Measurements from ENCODE around the gene ALOX5AP.

Gene ALOX5AP

GRCh38 chr13:30770929-30771328, 35.6 kb downstream of the ALOX5AP start:
- no peak for DNase-seq

- no peak for DNase-seq
Observed at GRCh38 chr13:30773561-30773960, 38.2 kb downstream of the ALOX5AP start.

GRCh38 chr13:30774214-30774730, 38.9 kb downstream of the ALOX5AP start:
- DNase-seq, result peak in 1 of 6 experiments; percentile 6

DNA sequence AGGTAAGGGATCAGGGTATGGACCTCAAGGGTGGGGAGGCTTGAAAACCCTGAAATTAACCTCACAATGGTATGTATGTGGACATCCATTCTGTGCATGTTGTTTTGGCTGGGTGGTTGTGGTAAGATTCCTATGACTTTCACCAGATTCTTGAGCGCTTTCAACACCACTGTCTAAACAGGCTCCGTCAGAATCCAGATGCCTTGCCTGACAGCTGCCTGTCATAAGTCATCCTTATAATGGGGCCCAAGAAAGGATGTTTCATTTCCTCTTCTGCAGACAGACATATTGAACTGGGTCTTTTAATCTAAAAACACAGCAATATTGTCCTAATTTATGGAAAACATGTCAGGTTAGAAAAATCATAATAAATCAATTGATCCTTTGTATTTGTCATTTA, 41.3 kb downstream of the ALOX5AP start:
- no peak for DNase-seq

DNA sequence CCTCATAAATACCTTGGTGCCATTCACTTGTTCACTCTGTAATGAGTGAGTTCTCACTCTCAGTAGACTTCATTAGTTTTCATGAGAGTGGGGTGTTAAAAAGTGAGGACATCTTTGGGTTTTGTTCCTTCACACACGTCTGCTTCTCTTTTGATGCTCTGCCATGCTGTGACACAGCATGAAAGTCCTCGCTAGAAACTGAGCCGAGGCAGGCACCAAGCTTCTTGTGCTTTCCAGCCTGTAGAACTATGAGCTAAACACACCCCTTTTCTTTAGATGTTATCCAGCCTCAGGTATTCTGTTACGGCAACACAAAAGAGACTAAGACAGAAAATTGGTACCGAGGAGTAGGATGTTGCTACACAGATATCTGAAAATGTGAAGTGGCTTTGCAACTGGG, 43.7 kb downstream of the ALOX5AP start:
- DNase-seq, result no peak

DNA sequence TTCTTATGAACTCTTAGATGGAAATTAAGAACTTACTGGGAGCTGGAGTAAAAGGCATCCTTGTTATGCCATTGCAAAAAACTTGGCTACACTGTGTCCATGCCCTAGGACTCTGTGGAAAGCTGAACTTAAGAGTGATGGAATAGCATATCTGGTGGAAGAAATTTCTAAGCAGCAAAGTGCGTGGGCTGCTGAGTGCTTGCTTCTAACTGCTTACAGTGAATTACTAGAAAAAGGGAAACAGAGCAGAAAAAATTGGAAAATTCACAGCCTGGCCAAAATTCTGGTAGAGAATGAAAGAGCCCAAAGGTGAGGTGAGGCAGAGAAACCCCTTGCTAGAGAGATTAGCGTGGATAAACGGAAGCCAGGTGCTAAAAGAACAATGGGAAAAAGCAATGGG, 44.3 kb downstream of the ALOX5AP start:
- no peak for DNase-seq

GRCh38 chr13:30780338-30780981, 45.1 kb downstream of the ALOX5AP start:
- DNase-seq, result no peak

GRCh38 chr13:30785191-30785850, 50.0 kb downstream of the ALOX5AP start:
- DNase-seq, result no peak

GRCh38 chr13:30786648-30787047, 51.3 kb downstream of the ALOX5AP start:
- no peak for DNase-seq

DNA sequence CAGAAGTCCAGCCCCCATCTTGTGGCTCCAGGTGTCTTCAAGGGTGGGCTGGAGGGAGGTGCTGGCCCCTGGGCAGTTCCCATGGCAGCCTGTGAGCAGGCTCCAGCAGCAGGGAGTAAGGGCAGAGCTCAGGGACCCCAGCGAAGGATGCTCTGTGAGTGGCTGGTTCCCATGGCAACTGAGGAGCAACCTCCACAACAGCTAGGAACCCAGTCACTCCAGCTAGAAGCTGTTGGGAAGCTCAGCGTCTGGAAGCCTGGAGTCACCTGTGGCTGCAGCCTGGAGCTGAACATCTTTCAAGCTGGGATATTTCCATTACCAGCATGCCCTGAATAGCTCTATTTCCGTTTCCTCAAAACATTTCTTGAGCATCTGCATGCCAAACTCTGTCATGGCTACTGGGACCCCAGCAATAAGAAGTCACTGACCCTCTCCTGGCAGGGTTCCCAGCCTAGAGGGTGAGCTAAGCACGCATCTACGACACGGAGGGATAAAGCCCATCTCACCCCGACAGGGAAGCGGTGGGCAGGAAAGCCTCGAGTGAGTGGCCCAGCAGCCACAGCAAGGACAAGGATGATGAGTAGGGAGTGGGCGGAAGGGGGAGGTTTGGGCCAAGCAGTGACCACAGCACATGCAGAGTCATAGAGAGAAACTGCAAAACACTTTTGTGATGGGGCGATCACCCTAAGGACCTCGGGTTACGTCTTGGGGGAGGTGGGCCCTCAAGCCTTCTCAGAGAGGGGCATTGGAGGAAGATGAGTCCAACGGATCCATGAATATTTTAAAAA, 52.6 kb downstream of the ALOX5AP start:
- no peak for DNase-seq

DNA sequence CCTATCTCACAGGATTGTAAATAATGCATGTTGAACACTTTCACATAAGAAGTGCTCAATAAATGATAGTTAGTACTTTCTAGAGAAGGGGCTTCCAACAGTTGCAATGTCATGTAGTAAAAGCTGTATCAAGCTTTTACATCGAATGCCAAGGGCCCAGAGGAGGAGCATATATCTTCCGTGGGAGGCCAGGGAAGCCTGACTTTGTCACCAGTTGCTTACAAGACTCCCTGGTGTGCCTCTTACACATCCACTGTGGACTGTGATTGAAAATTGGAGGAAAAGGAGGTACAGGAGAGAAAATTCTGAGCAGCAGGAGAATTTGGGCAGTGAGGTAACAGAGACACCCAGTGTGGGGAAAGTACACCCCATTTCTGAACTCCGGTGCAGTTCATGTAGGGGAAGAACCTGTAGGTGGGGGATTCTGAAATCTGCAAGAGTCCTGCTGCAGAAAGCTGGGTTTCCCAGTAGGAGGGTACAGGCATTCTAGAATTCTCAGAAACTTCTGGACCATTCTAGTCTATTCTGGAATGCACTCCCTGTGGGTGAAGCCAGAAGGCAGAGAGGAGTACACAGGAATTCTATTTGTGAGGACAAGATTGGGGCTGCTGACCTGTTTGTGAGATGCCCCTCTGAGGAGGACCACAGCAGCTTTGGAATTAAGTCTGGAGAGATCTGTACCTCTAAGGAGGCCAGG, 54.0 kb downstream of the ALOX5AP start:
- DNase-seq, result no peak

- DNase-seq, result no peak
Observed at GRCh38 chr13:30790592-30790991, 55.2 kb downstream of the ALOX5AP start.

DNA sequence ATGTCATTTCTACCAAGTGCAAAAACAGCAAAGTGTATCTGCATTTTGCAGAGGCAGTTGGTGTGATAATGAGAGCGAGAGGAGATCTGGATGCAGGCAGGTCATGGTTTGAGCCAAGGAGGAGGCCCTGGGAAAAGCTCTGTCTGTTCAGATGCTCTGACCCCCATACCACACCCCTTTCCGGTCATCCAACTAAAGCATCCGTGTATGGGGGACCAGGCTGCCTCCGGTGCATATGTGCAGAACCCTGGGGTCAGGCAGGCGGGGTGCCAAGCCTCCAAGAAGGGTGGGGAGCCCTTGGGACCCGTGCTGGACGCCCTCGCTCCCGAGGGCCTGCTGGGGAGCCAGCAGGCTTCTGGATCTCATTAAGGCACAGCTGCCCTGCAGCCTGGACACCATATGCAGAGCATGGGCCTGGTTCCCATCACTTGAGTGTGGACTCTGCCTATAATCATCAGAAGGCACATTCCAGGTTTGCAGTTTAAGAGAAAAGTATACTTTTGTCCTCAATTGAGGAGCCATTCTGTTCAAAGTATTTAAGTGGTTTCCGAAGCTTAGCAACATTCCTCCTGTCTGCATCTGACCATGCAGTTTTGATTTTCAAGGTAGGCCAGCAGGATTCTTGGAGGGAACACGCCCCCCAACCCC, 56.1 kb downstream of the ALOX5AP start:
- no peak for DNase-seq

DNA sequence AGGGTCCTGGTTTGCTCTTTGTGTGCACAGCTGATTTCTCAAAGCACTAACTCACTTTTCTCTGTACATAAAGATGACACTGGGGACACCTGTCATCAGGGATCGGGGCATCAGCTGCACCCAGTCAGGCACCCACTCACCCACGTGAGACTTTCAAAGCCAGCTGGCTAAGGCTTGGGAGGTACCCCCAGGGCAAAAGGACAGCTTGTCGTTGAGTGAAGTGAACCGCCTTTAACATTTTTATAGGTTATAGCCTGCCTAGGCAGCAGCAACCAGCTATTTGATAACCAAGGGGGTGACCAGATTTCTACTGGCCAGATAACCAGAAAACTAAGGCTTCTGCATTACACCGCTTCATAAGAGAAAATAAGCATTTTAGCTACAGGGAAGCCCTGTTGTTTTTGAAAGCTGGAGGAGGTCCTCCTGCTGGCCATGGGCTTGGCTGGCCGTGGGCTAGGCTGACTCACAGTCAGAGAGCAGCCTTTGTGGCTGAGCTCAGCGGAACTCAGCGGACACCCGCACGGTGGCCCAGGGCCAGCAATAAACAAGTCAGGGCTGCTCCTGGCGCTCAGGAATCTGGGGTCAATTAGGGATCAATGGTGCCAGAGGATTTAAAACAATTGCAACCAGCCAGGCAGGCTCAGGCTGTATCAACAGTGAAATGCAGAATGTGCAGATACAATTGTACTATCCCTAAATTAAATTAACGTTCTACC, 57.1 kb downstream of the ALOX5AP start:
- no peak for DNase-seq

- no peak for DNase-seq
Observed at GRCh38 chr13:30796132-30796572, 60.8 kb downstream of the ALOX5AP start.

GRCh38 chr13:30796631-30797601, 61.6 kb downstream of the ALOX5AP start:
- DNase-seq, result no peak

- DNase-seq, result no peak
Observed at GRCh38 chr13:30797847-30798535, 62.6 kb downstream of the ALOX5AP start.

GRCh38 chr13:30798776-30799355, 63.5 kb downstream of the ALOX5AP start:
- DNase-seq, result no peak

DNA sequence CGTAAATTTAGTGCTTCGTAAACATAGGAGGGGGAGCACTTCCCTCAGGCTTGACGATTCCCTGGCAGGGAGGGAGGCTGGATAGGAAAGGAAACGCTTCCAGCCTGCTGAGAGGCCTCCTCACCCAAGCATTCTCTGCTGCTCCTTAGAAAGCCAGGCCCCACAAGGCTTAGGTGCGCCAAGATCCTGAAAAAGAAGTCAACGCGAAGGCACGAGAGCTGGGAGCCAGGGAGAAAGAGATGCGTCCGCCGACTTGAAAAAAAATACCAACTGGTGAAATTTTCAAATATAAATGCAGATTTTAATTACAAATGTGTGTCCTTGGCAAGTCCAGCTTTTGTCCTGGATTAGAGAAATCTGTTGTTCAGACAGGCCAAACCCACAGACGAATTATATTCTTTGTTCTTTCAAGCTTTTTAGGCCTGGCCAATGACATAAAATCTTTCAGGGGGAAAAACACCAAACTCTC, 64.0 kb downstream of the ALOX5AP start:
- no peak for DNase-seq

All from stimulated activated naive CD4-positive, alpha-beta T cell (primary cell).